Ishikawa (cell line): ENCODE measurements around the gene ZNF862.

Experiments
- CEBPB ChIP-seq: IDR thresholded peaks from 2 replicates; pipeline ENCODE4 v1.6.1; 2012
- CREB1 ChIP-seq: IDR thresholded peaks from 2 replicates; pipeline ENCODE4 v1.6.1; 2012; ENCODE audit warnings: low read depth
- EGR1 ChIP-seq: IDR thresholded peaks from 2 replicates; pipeline ENCODE4 v1.6.1; 2012
- EP300 ChIP-seq: IDR thresholded peaks from 2 replicates; pipeline ENCODE4 v1.6.1; 2012; ENCODE audit warnings: borderline replicate concordance
- FOXM1 ChIP-seq: IDR thresholded peaks from 2 replicates; pipeline ENCODE4 v1.6.1; 2012; ENCODE audit warnings: low read depth, borderline replicate concordance
- NFIC ChIP-seq: IDR thresholded peaks from 2 replicates; pipeline ENCODE4 v1.6.1; 2012
- RAD21 ChIP-seq: IDR thresholded peaks from 2 replicates; pipeline ENCODE4 v1.6.1; 2012; ENCODE audit warnings: low read depth
- REST ChIP-seq: IDR thresholded peaks from 2 replicates; pipeline ENCODE4 v1.6.1; 2012; ENCODE audit warnings: low read depth, mild to moderate bottlenecking
- TAF1 ChIP-seq: IDR thresholded peaks from 2 replicates; pipeline ENCODE4 v1.6.1; 2012; ENCODE audit warnings: low read depth, mild to moderate bottlenecking
- TCF12 ChIP-seq: IDR thresholded peaks from 2 replicates; pipeline ENCODE4 v1.6.1; 2012; ENCODE audit warnings: low read depth
- TEAD4 ChIP-seq: IDR thresholded peaks from 2 replicates; pipeline ENCODE4 v1.6.1; 2012
- USF1 ChIP-seq: IDR thresholded peaks from 2 replicates; pipeline ENCODE4 v1.6.1; 2012
- YY1 ChIP-seq: IDR thresholded peaks from 2 replicates; pipeline ENCODE4 v1.6.1; 2012; ENCODE audit warnings: low read depth
- ZBTB7A ChIP-seq: IDR thresholded peaks from 2 replicates; pipeline ENCODE4 v1.6.1; 2012; ENCODE audit warnings: low read depth
- TF ChIP-seq, protein P1 (sequence below): IDR thresholded peaks from 2 replicates; pipeline ENCODE4 v1.6.1; 2012

The ZNF862 gene

DNA sequence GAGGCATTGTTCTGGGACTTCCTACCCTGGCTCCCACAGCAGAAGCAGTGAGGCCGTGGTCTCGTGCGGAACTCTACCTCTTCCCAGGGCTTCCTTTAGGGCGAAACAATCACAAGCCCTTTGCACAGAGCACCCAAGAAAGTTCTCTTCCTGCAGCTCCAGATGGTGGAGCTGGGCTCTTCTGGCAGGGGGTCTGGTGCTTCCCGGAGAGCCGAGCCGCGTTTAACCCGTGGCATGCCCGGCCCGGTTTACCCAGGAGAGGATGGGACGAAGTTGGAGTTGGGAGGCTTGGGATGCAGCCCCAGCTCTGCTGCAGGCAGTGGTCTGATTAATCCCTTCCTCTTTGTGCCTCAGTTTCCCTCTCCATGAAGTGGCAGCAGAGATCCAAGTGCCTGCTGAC lies 26.6 kb downstream of the ZNF862 start:
- TF ChIP-seq EP300: no peak
- no peak for TF ChIP-seq CREB1
- no peak for TF ChIP-seq RAD21
- TF ChIP-seq TCF12: no peak
- no peak for TF ChIP-seq USF1
- no peak for TF ChIP-seq TEAD4

- no peak for TF ChIP-seq NFIC
- TF ChIP-seq EGR1: no peak
- TF ChIP-seq REST: no peak
- no peak for TF ChIP-seq CREB1
- no peak for TF ChIP-seq FOXM1
- TF ChIP-seq, protein P1, sequence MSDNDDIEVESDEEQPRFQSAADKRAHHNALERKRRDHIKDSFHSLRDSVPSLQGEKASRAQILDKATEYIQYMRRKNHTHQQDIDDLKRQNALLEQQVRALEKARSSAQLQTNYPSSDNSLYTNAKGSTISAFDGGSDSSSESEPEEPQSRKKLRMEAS: no peak
- TF ChIP-seq TCF12: no peak
- no peak for TF ChIP-seq RAD21
- TF ChIP-seq USF1: no peak
- TF ChIP-seq TAF1: no peak
- no peak for TF ChIP-seq TEAD4
- no peak for TF ChIP-seq CEBPB
These were observed 27.3 kb downstream of the ZNF862 start for GRCh38 chr7:149865437-149865836.

GRCh38 chr7:149866139-149866778 lies 28.1 kb downstream of the ZNF862 start:
- TF ChIP-seq REST: no peak
- TF ChIP-seq CREB1: no peak
- no peak for TF ChIP-seq TCF12
- TF ChIP-seq, protein P1: no peak
- no peak for TF ChIP-seq CEBPB
- TF ChIP-seq TAF1: no peak
- TF ChIP-seq TEAD4: no peak
- TF ChIP-seq USF1: no peak
- no peak for TF ChIP-seq EP300
- no peak for TF ChIP-seq EGR1

DNA sequence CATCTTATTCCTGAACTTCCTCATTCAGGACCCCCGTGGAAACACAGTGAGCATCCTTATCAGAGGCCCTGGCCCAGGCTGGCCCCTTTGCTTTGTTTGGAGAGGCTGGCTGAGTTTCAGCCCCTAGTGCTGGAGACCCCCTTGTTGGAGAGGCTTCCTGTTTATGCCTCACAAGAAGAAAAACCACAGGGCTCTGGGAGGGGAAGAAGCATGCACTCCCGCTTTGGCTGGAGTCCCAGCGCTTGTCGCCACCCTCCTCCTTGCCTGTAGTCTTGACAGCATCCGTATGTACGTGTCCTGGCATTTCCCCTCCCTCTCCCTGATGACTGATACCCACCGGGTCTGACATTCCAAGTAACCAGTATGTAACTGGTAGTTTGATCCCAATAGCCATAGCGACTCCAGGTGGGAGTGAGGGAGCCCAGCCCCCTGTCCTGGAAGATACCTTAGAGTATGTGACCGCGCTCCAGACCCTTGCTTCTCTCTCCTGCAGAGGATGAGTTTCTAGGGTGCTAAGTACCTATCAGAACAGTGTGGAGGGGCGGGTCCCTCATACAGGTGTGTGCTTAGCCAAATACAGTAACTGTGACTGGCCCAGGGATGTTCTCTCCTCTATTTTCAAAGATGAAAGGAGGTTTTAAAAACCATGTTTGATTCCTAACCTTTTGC lies 28.7 kb downstream of the ZNF862 start:
- TF ChIP-seq USF1 (no peak), EP300 (no peak), TAF1 (no peak), YY1 (no peak), ZBTB7A (no peak), TCF12 (no peak), TEAD4 (no peak), CEBPB (no peak), EGR1 (no peak), CREB1 (no peak), REST (no peak), NFIC (no peak), RAD21 (no peak), FOXM1 (no peak)
- TF ChIP-seq, protein P1: no peak
